Endothelial cell of umbilical vein (primary cell): ENCODE results near the gene LMF2. TPM values are rescaled to one million over a fixed set of nuclear protein-coding genes. Genes with fewer than 3 reads are reported as not detected.

Experiments used
- BruUV-seq: library from RNA; stranded (reverse); fragments of 400-500 nt; replicated peaks from 2 replicates; lab custom pipeline; 2021; lab: Mats Ljungman, UMichigan
- CTCF ChIA-PET: fragments of 300-600, 350-600 bp; sonication (Branson Sonifier 250); formaldehyde crosslinking; loops from one replicate; lab custom pipeline; 2021; ENCODE audit warnings: antibody characterized with exemption, inconsistent platforms; lab: Charles Lee
- POLR2A ChIA-PET: fragments of 300-600, 350-600 bp; sonication (Branson Sonifier 250); formaldehyde crosslinking; loops from one replicate; lab custom pipeline; 2021; ENCODE audit warnings: antibody characterized with exemption, inconsistent platforms; lab: Charles Lee
- DNase-seq: peaks from one replicate; pipeline ENCODE4 v3.0.0-alpha.2; 2011; ENCODE audit warnings: low read depth, low spot score
- FAIRE-seq: peaks from 2 replicates; lab custom pipeline; 2011; peaks lifted over from hg19 to GRCh38; lab: Jason Lieb, UNC
- H2AFZ ChIP-seq: 2 replicates; pipeline ENCODE4 v1.6.0; 2012; ENCODE audit warnings: low read depth, low read length, control low read depth, inconsistent platforms
- H3K27ac ChIP-seq: 2 replicates; pipeline ENCODE4 v1.5.1; 2011; ENCODE audit warnings: low read depth, mild to moderate bottlenecking, control low read depth, low read length, moderate library complexity; ENCODE audit not compliant: insufficient read depth
- H3K27me3 ChIP-seq, 2 experiments: 2 replicates each; pipeline versions ENCODE4 v1.6.0 to v1.6.1; 2011; ENCODE audit warnings: low read length in 2 of 2, mixed read lengths in 1 of 2; ENCODE audit not compliant: control insufficient read depth in 2 of 2, insufficient read depth in 2 of 2
- H3K36me3 ChIP-seq, 2 experiments: 2 replicates in 1 of 2; 3 replicates in 1 of 2; pipeline ENCODE4 v1.5.1; 2011; ENCODE audit warnings: low read length in 2 of 2, mild to moderate bottlenecking in 1 of 2, moderate library complexity in 1 of 2; ENCODE audit not compliant: control insufficient read depth in 2 of 2, insufficient read depth in 2 of 2; ENCODE audit errors: extremely low read depth in 1 of 2
- H3K4me1 ChIP-seq: 3 replicates; pipeline ENCODE4 v1.5.1; 2011; ENCODE audit warnings: mild to moderate bottlenecking, low read length; ENCODE audit not compliant: control insufficient read depth, insufficient read depth; ENCODE audit errors: extremely low read depth
- H3K4me2 ChIP-seq: 2 replicates; pipeline ENCODE4 v1.6.1; 2011; ENCODE audit warnings: low read length, control low read depth, mixed read lengths; ENCODE audit not compliant: insufficient read depth
- H3K4me3 ChIP-seq, 3 experiments: fragments of 200-600 bp in 1 of 3; sonication (generic), shearing (Covaris generic) in 1 of 3; replicated peaks in 1 of 3; 2 replicates each; pipeline ENCODE4 v1.5.1; 2011 to 2016; ENCODE audit warnings: control low read depth in 3 of 3, low read length in 3 of 3, mild to moderate bottlenecking in 2 of 3, inconsistent platforms in 1 of 3, low read depth in 1 of 3, moderate library complexity in 1 of 3; ENCODE audit not compliant: insufficient read depth in 1 of 3
- H3K79me2 ChIP-seq: 2 replicates; pipeline ENCODE4 v1.6.0; 2012; ENCODE audit warnings: low read length, inconsistent platforms; ENCODE audit not compliant: control insufficient read depth, insufficient read depth
- H3K9ac ChIP-seq: replicated peaks from 2 replicates; pipeline ENCODE3; 2011; ENCODE audit warnings: low read length, control low read depth; ENCODE audit not compliant: insufficient read depth; ENCODE audit errors: extremely low read depth
- H3K9me1 ChIP-seq: replicated peaks from 3 replicates; pipeline ENCODE4 v1.6.0; 2011; ENCODE audit warnings: mild to moderate bottlenecking, low read length; ENCODE audit not compliant: control insufficient read depth, insufficient read depth; ENCODE audit errors: extremely low read depth
- H3K9me3 ChIP-seq: replicated peaks from 2 replicates; pipeline ENCODE4 v1.5.1; 2012; ENCODE audit warnings: low read length, inconsistent platforms; ENCODE audit not compliant: control insufficient read depth, insufficient read depth
- H4K20me1 ChIP-seq: replicated peaks from 2 replicates; pipeline ENCODE3; 2011; ENCODE audit warnings: mild to moderate bottlenecking, low read length; ENCODE audit not compliant: control insufficient read depth, insufficient read depth; ENCODE audit errors: extremely low read depth
- CTCF ChIP-seq, 2 donors: IDR thresholded peaks; 1 replicate in 1 of 2; 2 replicates in 1 of 2; pipeline ENCODE4 v1.5.1; 2011; ENCODE audit warnings: low read length in 2 of 2, mild to moderate bottlenecking in 2 of 2, moderate library complexity in 2 of 2, control low read depth in 1 of 2, inconsistent platforms in 1 of 2, low read depth in 1 of 2; ENCODE audit not compliant: insufficient read depth in 1 of 2; ENCODE audit errors: extremely low read depth in 1 of 2
- EZH2 ChIP-seq: IDR thresholded peaks from 2 replicates; pipeline ENCODE4 v1.6.1; 2012; ENCODE audit warnings: borderline replicate concordance, low read depth, mild to moderate bottlenecking, moderate library complexity, low read length, inconsistent platforms; ENCODE audit not compliant: severe bottlenecking
- FOS ChIP-seq: IDR thresholded peaks from 2 replicates; pipeline ENCODE4 v1.6.1; 2011; ENCODE audit warnings: mild to moderate bottlenecking, low read length, moderate library complexity, borderline replicate concordance; ENCODE audit not compliant: insufficient read depth
- GATA2 ChIP-seq: IDR thresholded peaks from 2 replicates; pipeline ENCODE4 v1.7.0; 2011; ENCODE audit warnings: low read depth, mild to moderate bottlenecking, moderate library complexity, mixed read lengths, low read length; ENCODE audit not compliant: insufficient read length, insufficient read depth
- JUN ChIP-seq: IDR thresholded peaks from 2 replicates; pipeline ENCODE4 v1.6.1; 2011; ENCODE audit warnings: borderline replicate concordance, low read depth; ENCODE audit not compliant: insufficient read length, insufficient read depth
- MAX ChIP-seq: IDR thresholded peaks from 2 replicates; pipeline ENCODE4 v1.6.1; 2011; ENCODE audit not compliant: insufficient read depth, insufficient read length
- MYC ChIP-seq: IDR thresholded peaks from one replicate; pipeline ENCODE4 v1.6.1; 2011; ENCODE audit warnings: mild to moderate bottlenecking, low read depth, low read length
- POLR2A ChIP-seq: IDR thresholded peaks from 2 replicates; pipeline ENCODE4 v1.6.1; 2012; ENCODE audit warnings: low read depth, mild to moderate bottlenecking, control low read depth, low read length
- POLR2AphosphoS5 ChIP-seq: IDR thresholded peaks from 2 replicates; pipeline ENCODE4 v1.6.1; 2012; ENCODE audit warnings: low read depth, mild to moderate bottlenecking, control low read depth, low read length, moderate library complexity; ENCODE audit not compliant: insufficient read depth
- dilution Hi-C: fragments of 300-500 bp; cut with MboI; formaldehyde crosslinking; loops from one replicate; pipeline ENCODE4 v1.15.0; 2019; ENCODE audit warnings: low sequenced_read_pairs; ENCODE audit not compliant: extremely low pct_ligation_motif_present
- intact Hi-C: fragments of 100-400 bp; cut with micrococcal nuclease; formaldehyde crosslinking; loops from one replicate; pipeline ENCODE4 v1.10.0; 2022
- polyA plus RNA-seq, 4 experiments: library from polyadenylated mRNA; depleted of rRNA in 3 of 4; stranded (reverse) in 3 of 4; unstranded in 1 of 4; fragments of >200 nt; gene quantifications; 2 replicates each; pipeline versions ENCODE4 v1.2.1 to v1.2.3, GENCODE V29; 2011 to 2012; ENCODE audit warnings: missing spikeins in 1 of 4
- total RNA-seq: library from RNA; stranded (reverse); gene quantifications from 2 replicates; pipeline ENCODE4 v1.2.3, GENCODE V29; 2021

LMF2 gene
- total and polyA plus RNA-seq, 2 donors (not counting 3 experiments of a cell fraction or from before 2014, with no cell fraction given), result 89.7 to 112 TPM

DNA sequence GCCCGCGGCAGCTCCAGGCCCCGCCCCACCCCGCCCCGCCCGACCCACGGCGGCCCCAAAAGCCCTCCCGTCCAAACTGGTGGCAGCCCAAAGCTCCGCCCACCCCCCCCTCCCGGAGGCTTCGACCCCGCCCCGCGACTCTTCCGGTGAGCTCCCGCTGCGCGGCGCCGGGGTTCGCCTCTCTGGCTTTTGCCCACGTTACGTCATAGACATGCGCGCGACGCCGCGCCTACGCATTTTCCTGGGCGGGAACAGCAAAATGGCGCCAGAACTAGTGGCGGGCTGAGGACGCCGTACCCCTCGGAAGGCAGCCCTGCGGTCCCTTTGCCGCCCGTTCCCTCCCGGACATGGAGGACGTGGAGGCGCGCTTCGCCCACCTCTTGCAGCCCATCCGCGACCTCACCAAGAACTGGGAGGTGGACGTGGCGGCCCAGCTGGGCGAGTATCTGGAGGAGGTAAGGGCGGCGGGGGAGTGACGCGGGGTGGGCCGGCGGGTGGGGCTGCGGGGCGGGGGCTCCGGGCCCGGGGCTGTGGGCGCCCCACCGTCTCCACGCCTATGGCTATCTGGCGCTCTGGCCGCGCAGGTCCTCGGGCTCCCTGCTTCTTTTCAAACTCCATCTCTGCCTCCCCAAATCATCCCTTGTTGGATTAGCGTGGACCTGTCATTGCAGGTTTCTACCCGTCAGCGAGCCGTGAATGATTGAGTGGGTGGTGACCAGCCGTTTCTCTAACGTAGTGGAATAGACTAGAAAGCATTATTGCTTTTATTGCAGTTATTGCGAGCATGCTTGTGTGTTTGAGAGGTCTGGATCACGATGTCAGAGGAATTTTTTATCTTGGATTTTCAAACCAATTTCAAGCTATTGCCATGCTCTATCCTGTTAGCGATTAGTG, 736 bp upstream of the LMF2 start, which contains the start of gene NCAPH2:
Gene NCAPH2 (plus strand): TSS at position 234 of the 894 bp plus-strand sequence. CDS start 114 bp downstream, at position 348.
- Histone ChIP-seq H2AFZ (peak within 1 kb of the TSS; percentile 93), H3K9me1 (no peaks in the 10 kb centered on the region), H3K27me3 (no peaks in the 10 kb centered on the region), H3K79me2 (peaks cover 39% of the 10 kb centered on the region), H3K4me1 (peaks cover 14% of the 10 kb centered on the region), H3K9me3 (no peaks in the 10 kb centered on the region), H3K9ac (peak within 1 kb of the TSS; percentile 71), H3K4me2 (peak within 1 kb of the TSS; percentile 99), H3K4me3 (peak within 1 kb of the TSS; percentile 68 to 98 (median 79)), H3K27ac (peak within 1 kb of the TSS; percentile 72), H4K20me1 (no peaks in the 10 kb centered on the region), H3K36me3 (peaks cover 6 to 11% of the 10 kb centered on the region in 2 experiments)
- intact Hi-C loops (loop anchor here (1.0 to 2.0 kb wide), 2 partner anchors 17 to 75 kb away; partner anchors contain the start of genes CHKB and SCO2), dilution Hi-C loops (no loop called here)
- CTCF ChIA-PET, result interaction anchor here (0.5 to 3.0 kb wide), 10 partner anchors 11 to 113 kb away, joined by 3 to 34 read pairs (median 3); partner anchors contain the start of genes SCO2 and SYCE3
- TF ChIP-seq POLR2A (peak; percentile 75), POLR2AphosphoS5 (peak; percentile 57), MYC (no peak)
- FAIRE-seq (peak; percentile 97), DNase-seq (peak; percentile 97)
- BruUV-seq, result no TSS peak
- POLR2A ChIA-PET, result interaction anchor here (0.6 to 1.1 kb wide), 3 partner anchors 14 to 130 kb away, joined by 3 to 12 read pairs (median 4); partner anchors contain the start of gene SCO2

DNA sequence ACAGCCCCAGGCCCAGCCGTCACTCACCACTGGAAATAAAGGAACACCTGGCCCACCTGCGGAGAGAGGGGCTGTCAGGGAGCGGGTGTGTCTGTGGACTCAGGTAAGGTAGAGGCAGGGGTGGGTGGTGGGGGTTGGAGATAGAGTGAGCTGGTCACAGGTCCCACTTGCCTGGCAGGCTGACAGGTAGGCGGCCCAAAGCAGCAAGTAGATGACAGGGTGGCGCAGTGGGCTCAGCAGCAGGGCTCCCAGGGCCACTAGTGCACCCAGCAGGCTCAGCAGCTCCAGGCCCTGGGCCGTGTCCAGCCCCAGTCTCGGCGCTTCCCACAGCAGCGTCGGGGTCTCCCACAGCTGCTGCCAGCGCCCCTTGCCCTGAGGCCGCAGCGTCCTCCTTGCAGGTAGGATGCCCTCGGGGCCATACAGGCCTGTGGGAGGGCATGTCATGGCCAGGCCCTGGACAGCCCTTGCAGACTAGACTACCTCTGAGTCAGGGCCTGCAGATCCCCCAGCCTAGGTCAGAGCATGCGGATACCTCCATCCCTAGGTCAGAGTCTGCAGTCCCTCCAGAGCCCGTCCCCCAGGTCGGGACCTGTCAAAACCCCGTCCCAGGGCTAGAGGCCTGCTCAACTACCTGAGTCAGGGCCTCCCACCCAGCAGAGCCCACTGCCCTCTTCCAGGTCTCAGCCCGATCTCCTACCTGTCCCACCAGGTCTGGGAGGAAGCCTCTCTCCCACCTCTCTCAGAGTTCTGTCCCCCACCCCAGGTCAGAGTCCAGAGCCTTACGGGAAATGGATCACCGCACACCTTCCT, 686 bp downstream of the LMF2 start:
- Histone ChIP-seq H3K9me1 (no peaks in the 10 kb centered on the region), H3K9me3 (no peaks in the 10 kb centered on the region), H4K20me1 (no peaks in the 10 kb centered on the region), H3K36me3 (peaks cover 6 to 22% of the 10 kb centered on the region in 2 experiments), H3K9ac (peak overlapping the region; percentile 71), H3K27me3 (no peaks in the 10 kb centered on the region), H2AFZ (peak overlapping the region; percentile 93), H3K27ac (peak overlapping the region; percentile 11), H3K4me3 (peak overlapping the region; percentile 55 to 91 (median 63)), H3K79me2 (peaks cover 30% of the 10 kb centered on the region), H3K4me1 (peaks cover 14% of the 10 kb centered on the region), H3K4me2 (peak overlapping the region; percentile 50)
- ChIA-PET POLR2A (no interaction called here), CTCF (interaction anchor here (1.1 to 3.0 kb wide), 3 partner anchors 10 to 33 kb away, joined by 3 to 34 read pairs (median 26); partner anchors contain the start of gene SCO2)
- dilution Hi-C loops (no loop called here), intact Hi-C loops (no loop called here)
- BruUV-seq, result no TSS peak
- FAIRE-seq (no peak), DNase-seq (no peak)
- TF ChIP-seq POLR2A, result no peak
- no peak for TF ChIP-seq JUN
- TF ChIP-seq CTCF (IDR thresholded peaks at IDR 0.05; ENCODE audit: extremely low read depth in 1 of 2, insufficient read depth in 1 of 2, low read depth in 1 of 2, low read length in 2 of 2), result no peak
- TF ChIP-seq POLR2AphosphoS5, result no peak
- TF ChIP-seq MAX, result no peak
- no peak for TF ChIP-seq EZH2
- TF ChIP-seq MYC, result no peak
- TF ChIP-seq FOS, result no peak
- no peak for TF ChIP-seq GATA2
